Kidney (tissue), 14 donors: ENCODE data around the gene DUS3L. TPM values are rescaled to one million over a fixed set of nuclear protein-coding genes. Genes with fewer than 3 reads are reported as not detected.

Source experiments
- DNase-seq, 5 donors: peaks; one replicate each; pipeline ENCODE4 v3.0.0-alpha.2; 2013 to 2020
- FAIRE-seq: peaks from 2 replicates; lab custom pipeline; 2012; peaks lifted over from hg19 to GRCh38; lab: Jason Lieb, UNC
- H3K27ac ChIP-seq, 2 donors: one replicate each; pipeline ENCODE4 v1.7.0; 2013; ENCODE audit warnings: low read depth in 2 of 2, low read length in 2 of 2, inconsistent platforms in 1 of 2
- H3K27me3 ChIP-seq: one replicate; pipeline ENCODE4 v1.7.1; 2013; ENCODE audit warnings: low read length, inconsistent platforms; ENCODE audit not compliant: control insufficient read depth, insufficient read depth
- H3K36me3 ChIP-seq, 3 donors: one replicate each; pipeline versions ENCODE4 v1.7.0 to v1.7.1; 2013; ENCODE audit warnings: low read length in 3 of 3, control low read depth in 1 of 3, inconsistent platforms in 1 of 3; ENCODE audit not compliant: insufficient read depth in 3 of 3, control insufficient read depth in 2 of 3
- H3K4me1 ChIP-seq, 3 donors: one replicate each; pipeline versions ENCODE4 v1.7.0 to v1.7.1; 2013; ENCODE audit warnings: low read length in 3 of 3, inconsistent platforms in 1 of 3, low read depth in 1 of 3; ENCODE audit not compliant: control insufficient read depth in 2 of 3, insufficient read depth in 2 of 3
- H3K4me3 ChIP-seq, 3 donors: one replicate each; pipeline versions ENCODE4 v1.7.0 to v1.8.1; 2013; ENCODE audit warnings: low read length in 3 of 3, control low read depth in 1 of 3, inconsistent platforms in 1 of 3
- H3K9ac ChIP-seq, 3 donors: one replicate each; pipeline versions ENCODE4 v1.7.0 to v1.7.1; 2013; ENCODE audit warnings: low read length in 3 of 3, control low read depth in 1 of 3, inconsistent platforms in 1 of 3
- H3K9me3 ChIP-seq, 3 donors: one replicate each; pipeline versions ENCODE4 v1.7.0 to v1.7.1; 2013; ENCODE audit warnings: low read length in 3 of 3, control low read depth in 1 of 3, inconsistent platforms in 1 of 3; ENCODE audit not compliant: control insufficient read depth in 2 of 3, insufficient read depth in 1 of 3
- intact Hi-C: fragments of 100-400 bp; cut with DNase I; formaldehyde crosslinking; loops from one replicate; pipeline ENCODE4 v1.11.1; 2022
- polyA plus RNA-seq: library from polyadenylated mRNA; stranded (reverse); fragments of 350-450 nt; fragmentation: Illumina TruSeq; extraction: RNeasy Lipid Tissue Mini Kit (QIAGEN cat#74804); gene quantifications from one replicate; pipeline ENCODE4 v1.2.3, GENCODE V29; 2014; ENCODE audit warnings: low read depth, low replicate concordance; ENCODE audit not compliant: insufficient read depth
- total RNA-seq: library from RNA; stranded (reverse); fragmentation: NEBNext Ultra II Directional; extraction: Animal tissue kit (Norgen Biotek cat#: 25700); gene quantifications from one replicate; pipeline ENCODE4 v1.2.1, GENCODE V29; 2021
- TF ChIP-seq, protein P1 (sequence below): IDR thresholded peaks from 3 replicates; pipeline ENCODE4 v1.5.1; 2012; ENCODE audit warnings: mild to moderate bottlenecking, moderate library complexity, borderline replicate concordance; ENCODE audit not compliant: insufficient read depth; ENCODE audit errors: extremely low read depth
- donor health status: control.
- donor health status: control.
- donor health status: control.
- donor health status: control.
- donor health status: control.
- donor health status: DM: yes; HTN: yes; CAD: no.
- donor health status: Normal renal cell carcinoma (clear cell type).

The DUS3L gene
- total and polyA plus RNA-seq, 2 donors from 2014 or later = 18.1 to 37.6 TPM

DNA sequence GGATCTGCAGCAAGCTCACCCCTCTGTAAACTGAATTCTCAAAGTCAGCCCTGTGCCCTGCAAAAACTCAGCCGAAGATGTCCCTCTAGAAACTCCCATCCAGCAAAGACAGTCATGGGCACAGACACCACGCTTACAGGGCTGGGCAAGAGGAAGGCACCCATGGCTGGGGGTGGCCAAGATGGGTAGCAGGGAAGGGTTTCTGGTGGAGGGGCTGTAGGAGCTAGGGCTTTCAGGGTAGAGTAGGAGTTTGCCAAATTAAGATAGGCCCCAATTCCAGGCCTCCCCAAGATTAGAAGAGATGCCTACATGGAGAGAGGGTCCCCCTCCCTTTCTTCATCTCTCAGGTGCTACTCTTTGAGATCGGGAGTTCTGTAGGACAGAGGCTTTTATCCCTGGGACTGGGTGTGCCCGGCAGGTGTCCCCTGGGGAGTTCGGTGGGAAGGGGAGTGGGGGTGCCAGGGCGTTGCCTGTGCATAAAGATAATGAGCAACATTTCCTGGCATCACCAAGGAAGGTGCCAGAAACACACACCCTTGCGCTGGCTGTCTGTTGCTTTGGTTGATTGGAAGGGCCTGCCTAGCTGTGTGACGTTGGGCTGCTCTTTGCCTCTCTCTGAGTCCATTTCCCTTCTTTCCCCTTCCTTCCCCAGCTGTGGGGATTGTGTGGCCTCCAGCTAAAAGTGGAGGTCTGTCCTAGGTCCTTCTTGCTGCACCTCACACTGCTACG, 23.3 kb upstream of the DUS3L start:
- no peaks in the 10 kb centered on the region for H3K9me3 ChIP-seq
- no peak for DNase-seq
- no peak overlapping the region for H3K4me3 ChIP-seq
- H3K27me3 ChIP-seq = no peaks in the 10 kb centered on the region
- no peaks in the 10 kb centered on the region for H3K4me1 ChIP-seq
- no peaks in the 10 kb centered on the region for H3K36me3 ChIP-seq
- H3K27ac ChIP-seq = no peak overlapping the region
- no peak for FAIRE-seq
- intact Hi-C loops = no loop called here
- TF ChIP-seq, protein P1, sequence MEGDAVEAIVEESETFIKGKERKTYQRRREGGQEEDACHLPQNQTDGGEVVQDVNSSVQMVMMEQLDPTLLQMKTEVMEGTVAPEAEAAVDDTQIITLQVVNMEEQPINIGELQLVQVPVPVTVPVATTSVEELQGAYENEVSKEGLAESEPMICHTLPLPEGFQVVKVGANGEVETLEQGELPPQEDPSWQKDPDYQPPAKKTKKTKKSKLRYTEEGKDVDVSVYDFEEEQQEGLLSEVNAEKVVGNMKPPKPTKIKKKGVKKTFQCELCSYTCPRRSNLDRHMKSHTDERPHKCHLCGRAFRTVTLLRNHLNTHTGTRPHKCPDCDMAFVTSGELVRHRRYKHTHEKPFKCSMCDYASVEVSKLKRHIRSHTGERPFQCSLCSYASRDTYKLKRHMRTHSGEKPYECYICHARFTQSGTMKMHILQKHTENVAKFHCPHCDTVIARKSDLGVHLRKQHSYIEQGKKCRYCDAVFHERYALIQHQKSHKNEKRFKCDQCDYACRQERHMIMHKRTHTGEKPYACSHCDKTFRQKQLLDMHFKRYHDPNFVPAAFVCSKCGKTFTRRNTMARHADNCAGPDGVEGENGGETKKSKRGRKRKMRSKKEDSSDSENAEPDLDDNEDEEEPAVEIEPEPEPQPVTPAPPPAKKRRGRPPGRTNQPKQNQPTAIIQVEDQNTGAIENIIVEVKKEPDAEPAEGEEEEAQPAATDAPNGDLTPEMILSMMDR = no peak
- H3K9ac ChIP-seq = no peak overlapping the region

DNA sequence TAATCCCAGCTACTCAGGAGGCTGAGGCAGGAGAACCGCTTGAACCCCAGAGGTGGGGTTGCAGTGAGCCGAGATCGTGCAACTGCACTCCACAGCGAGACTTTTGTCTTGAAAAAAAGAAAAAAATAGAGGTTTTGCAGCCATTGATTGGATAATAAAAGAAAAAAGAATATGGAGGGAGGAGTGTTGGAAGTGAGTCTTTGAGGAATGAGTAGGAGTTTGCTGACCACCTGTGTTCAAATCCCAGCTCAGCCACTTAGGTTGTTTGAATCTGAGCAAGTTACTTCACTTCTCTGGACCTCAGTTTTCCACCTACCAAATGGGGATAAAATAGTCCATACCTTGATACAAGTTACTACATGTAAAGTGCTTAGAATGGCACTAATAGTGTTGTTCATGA, 20.2 kb upstream of the DUS3L start:
- Histone ChIP-seq H3K9ac (no peak overlapping the region), H3K4me1 (no peaks in the 10 kb centered on the region), H3K27me3 (no peaks in the 10 kb centered on the region), H3K9me3 (no peaks in the 10 kb centered on the region), H3K27ac (no peak overlapping the region), H3K36me3 (no peaks in the 10 kb centered on the region), H3K4me3 (no peak overlapping the region)
- intact Hi-C loops = no loop called here
- TF ChIP-seq, protein P1 = no peak
- no peak for DNase-seq
- no peak for FAIRE-seq

DNA sequence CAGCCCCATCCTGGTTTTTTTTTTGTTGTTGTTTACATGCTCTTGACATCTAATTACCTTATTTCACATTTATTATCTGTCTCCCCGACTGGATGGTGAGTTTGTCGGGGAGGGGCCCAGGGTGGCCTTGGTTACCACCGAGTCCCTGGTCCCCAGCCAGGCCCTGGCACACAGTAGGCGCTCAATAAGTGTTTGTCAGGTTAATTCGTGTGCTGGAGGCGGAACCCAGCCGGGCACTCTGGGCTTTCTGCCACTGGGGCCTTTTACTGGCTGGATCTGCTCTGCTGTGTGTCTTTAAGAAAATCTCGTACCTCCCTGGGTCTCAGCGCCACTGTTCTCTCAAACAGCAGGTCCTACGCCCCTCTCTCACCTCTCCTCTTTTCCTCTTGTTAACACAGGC, 18.5 kb upstream of the DUS3L start:
- no peaks in the 10 kb centered on the region for H3K9me3 ChIP-seq
- no peak overlapping the region for H3K9ac ChIP-seq
- intact Hi-C loops = loop anchor here (10.0 kb wide), 1 partner anchor 85 kb away; no protein-coding TSS in a partner anchor
- FAIRE-seq (no peak), DNase-seq (no peak)
- H3K27ac ChIP-seq = no peak overlapping the region
- H3K4me3 ChIP-seq = no peak overlapping the region
- H3K4me1 ChIP-seq = peaks cover 0 to 2% (median 0%) of the 10 kb centered on the region in 3 donors
- no peaks in the 10 kb centered on the region for H3K36me3 ChIP-seq
- H3K27me3 ChIP-seq = no peaks in the 10 kb centered on the region
- TF ChIP-seq, protein P1 = no peak

DNA sequence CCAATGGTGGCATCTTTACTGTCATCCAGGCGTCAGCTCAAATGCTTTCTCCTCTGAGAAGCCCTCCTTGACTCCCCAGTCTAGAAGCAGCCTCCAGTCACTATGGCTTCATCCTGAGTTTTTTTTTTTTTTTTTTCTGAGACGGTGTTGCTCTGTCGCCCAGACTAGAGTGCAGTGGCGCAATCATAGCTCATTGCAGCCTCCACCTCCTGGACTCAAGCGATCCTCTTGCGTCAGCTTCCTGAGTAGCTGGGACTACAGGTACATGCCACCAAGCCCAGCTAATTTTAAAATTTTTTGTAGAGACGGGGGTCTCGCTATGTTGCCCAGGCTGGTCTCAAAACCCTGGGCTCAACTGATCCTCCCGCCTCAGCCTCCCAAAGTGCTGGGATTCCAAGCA, 18.1 kb upstream of the DUS3L start:
- H3K4me1 ChIP-seq = peaks cover 0 to 2% (median 0%) of the 10 kb centered on the region in 3 donors
- H3K9me3 ChIP-seq = no peaks in the 10 kb centered on the region
- no peaks in the 10 kb centered on the region for H3K27me3 ChIP-seq
- FAIRE-seq = no peak
- DNase-seq = no peak
- H3K27ac ChIP-seq = no peak overlapping the region
- intact Hi-C loops = loop anchor here (10.0 kb wide), 1 partner anchor 86 kb away; no protein-coding TSS in a partner anchor
- TF ChIP-seq, protein P1 = no peak
- H3K36me3 ChIP-seq = no peaks in the 10 kb centered on the region
- no peak overlapping the region for H3K4me3 ChIP-seq
- H3K9ac ChIP-seq = no peak overlapping the region
